Epidermal melanocyte (primary cell): ENCODE results near the gene CCDC85B.
"Not testable (repeated sequence)": the region's sequence is repeated elsewhere in the genome, so short reads cannot be mapped to it uniquely, and the experiment has no call there.

ENCODE experiments used
- DNase-seq: peaks from one replicate; pipeline ENCODE4 v3.0.0; 2011; ENCODE audit warnings: low spot score; ENCODE audit not compliant: insufficient read length

The CCDC85B gene

GRCh38 chr11:65885808-65886536, 4.5 kb upstream of the CCDC85B start:
- DNase-seq = no peak

- no peak for DNase-seq
Observed at GRCh38 chr11:65886826-65887722, 3.4 kb upstream of the CCDC85B start.

- no peak for DNase-seq
Observed at GRCh38 chr11:65887723-65888162, 2.7 kb upstream of the CCDC85B start.

GRCh38 chr11:65888163-65888814, 2.2 kb upstream of the CCDC85B start, which contains the start of gene FIBP:
TSS of gene FIBP (minus strand) at chr11:65888471. CDS start at chr11:65888418, 53 bp downstream.
- peak; percentile 96 for DNase-seq

GRCh38 chr11:65891219-65892136, 1.0 kb downstream of the CCDC85B start:
- no peak for DNase-seq

GRCh38 chr11:65892137-65892540, 1.7 kb downstream of the CCDC85B start:
- not testable (repeated sequence) for DNase-seq

GRCh38 chr11:65892661-65893317, 2.3 kb downstream of the CCDC85B start:
- DNase-seq = no peak

GRCh38 chr11:65894034-65894591, 3.6 kb downstream of the CCDC85B start:
- DNase-seq = no peak

- DNase-seq = no peak
Observed at GRCh38 chr11:65895482-65895981, 5.1 kb downstream of the CCDC85B start.

- no peak for DNase-seq
Observed at GRCh38 chr11:65896034-65896999, 5.8 kb downstream of the CCDC85B start.

GRCh38 chr11:65897020-65897471, 6.6 kb downstream of the CCDC85B start:
- DNase-seq = no peak

GRCh38 chr11:65898656-65899355, 8.3 kb downstream of the CCDC85B start:
- no peak for DNase-seq

- DNase-seq = no peak
Observed at GRCh38 chr11:65899356-65900124, 9.1 kb downstream of the CCDC85B start.

GRCh38 chr11:65900125-65900898, 9.8 kb downstream of the CCDC85B start, which contains the start of gene FOSL1:
TSS of gene FOSL1 (minus strand) at chr11:65900388. CDS start at chr11:65900339, 49 bp downstream.
- DNase-seq = peak; percentile 85

- DNase-seq = no peak
Observed at GRCh38 chr11:65900899-65901180, 10.4 kb downstream of the CCDC85B start.

GRCh38 chr11:65903068-65903481, 12.6 kb downstream of the CCDC85B start:
- peak; percentile 37 for DNase-seq
